ENCODE results near the gene BNIP3. TPM values are rescaled to one million over a fixed set of nuclear protein-coding genes. Genes with fewer than 3 reads are reported as not detected.

BNIP3 gene
- total and polyA plus RNA-seq, 4 experiments from 2014 or later, result 29.8 to 37.0 (median 32.7) TPM

DNA sequence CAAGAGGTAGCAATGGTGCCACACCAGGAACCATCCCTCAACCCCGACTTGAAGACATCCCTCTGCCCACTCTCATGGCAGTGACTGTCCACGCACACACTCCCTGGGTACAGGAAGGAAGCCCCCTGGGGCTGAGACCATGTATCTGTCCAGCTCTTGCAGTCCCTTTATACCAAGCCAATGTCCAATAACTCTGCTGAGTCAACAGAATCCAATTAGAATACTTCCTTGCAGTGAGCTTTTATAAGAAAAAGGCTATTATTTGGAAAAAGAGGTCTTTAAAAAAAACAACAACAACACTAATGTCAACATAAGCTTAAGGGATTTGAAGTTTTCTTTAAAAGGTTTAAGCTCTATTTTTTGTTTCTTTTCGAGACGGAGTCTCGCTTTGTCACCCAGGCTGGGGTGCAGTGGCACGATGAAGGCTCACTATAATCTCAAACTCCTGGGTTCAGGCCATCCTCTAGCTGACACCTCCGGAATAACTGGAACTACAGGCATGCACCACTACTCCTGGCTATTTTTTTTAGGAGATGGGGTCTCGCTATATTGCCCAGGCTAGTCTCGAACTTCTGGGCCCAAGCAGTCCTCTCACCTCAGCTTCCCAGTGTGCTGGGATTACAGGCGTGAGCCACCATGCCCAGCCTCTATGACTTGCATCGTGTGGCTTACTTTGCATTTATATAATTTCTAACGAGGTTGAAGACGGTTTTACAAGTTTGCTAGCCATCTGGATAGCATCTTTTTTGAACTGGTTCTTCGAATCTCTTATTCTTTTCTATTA lies 7.5 kb downstream of the BNIP3 start:
- Mint-ChIP-seq H3K27ac (peak overlapping the region; percentile 80 to 95 (median 89)), H3K9me3 (no peaks in the 10 kb centered on the region), H3K36me3 (peaks cover 23 to 27% of the 10 kb centered on the region in 2 donors), H3K27me3 (no peaks in the 10 kb centered on the region), H3K4me1 (peaks cover 57 to 89% (median 72%) of the 10 kb centered on the region in 4 donors), H3K4me3 (peak overlapping the region in 7 of 8 donors; percentile 13 to 93 (median 85))
- CTCF ChIA-PET (ENCODE audit: partially characterized antibody), result interaction anchor here (1.0 to 2.0 kb wide), 4 partner anchors 49 to 88 kb away, joined by 3 to 10 read pairs (median 4); partner anchors contain the start of gene PPP2R2D
- Histone ChIP-seq H3K36me3 (ENCODE audit: insufficient read depth, low read length) (peaks cover 4% of the 10 kb centered on the region), H3K9me3 (ENCODE audit: control insufficient read depth in 1 of 2, low read length in 2 of 2) (no peaks in the 10 kb centered on the region), H3K27ac (ENCODE audit: low read depth, low read length) (peak overlapping the region; percentile 49), H3K4me1 (ENCODE audit: insufficient read depth, low read length) (peaks cover 63% of the 10 kb centered on the region), H3K4me3 (ENCODE audit: low read length in 2 of 2) (no peak overlapping the region), H3K27me3 (ENCODE audit: insufficient read depth, low read length) (no peaks in the 10 kb centered on the region)
- no peak for DNase-seq
- POLR2A ChIA-PET (ENCODE audit: partially characterized antibody), result interaction anchor here (0.6 to 2.5 kb wide), 4 partner anchors 8 to 1399 kb away, joined by 3 to 21 read pairs (median 4); partner anchors contain the start of genes BNIP3 and PPP2R2D
- intact Hi-C loops (cut with micrococcal nuclease), result no loop called here

DNA sequence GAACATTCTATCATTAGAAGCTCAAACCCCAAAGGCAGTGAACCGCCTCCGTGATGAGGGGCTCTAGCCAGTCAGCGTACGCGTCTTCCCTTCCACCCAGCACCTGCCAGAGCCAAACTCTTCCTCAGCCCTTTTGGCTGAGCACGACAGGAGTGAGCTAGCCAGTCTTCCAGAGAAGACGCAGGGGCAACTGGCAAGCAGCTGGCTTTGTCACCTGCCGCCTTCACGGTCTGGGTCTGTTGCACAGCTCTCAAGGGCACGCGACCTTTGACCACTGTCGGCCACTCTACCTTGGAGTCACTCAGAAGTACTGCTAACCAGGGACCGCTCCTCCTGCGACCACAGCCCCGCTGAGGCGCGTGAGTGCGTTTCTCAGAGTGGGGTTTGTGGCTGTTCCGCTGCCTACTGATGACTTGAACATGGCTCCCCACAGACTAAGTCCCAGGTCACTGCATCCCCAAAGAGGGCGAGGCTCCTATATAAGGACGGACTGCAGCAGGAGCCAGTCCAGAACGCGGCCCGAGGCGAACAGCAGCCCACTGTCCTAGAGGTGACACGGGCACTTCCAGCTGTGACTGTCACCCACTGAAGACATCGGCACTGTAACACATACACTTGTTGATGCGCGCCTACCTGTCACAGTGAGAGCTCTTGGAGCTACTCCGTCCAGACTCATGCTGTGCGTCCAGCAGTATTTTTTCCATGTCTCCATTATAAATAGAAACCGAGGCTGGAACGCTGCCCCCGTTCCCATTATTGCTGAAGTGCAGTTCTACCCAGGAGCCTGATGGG lies 8.4 kb downstream of the BNIP3 start:
- peak overlapping the region; percentile 49 for H3K27ac ChIP-seq (ENCODE audit: low read depth, low read length)
- H3K36me3 Mint-ChIP-seq, result peaks cover 30 to 34% of the 10 kb centered on the region in 2 donors
- H3K4me1 ChIP-seq (ENCODE audit: insufficient read depth, low read length), result peaks cover 62% of the 10 kb centered on the region
- H3K4me3 ChIP-seq (ENCODE audit: low read length in 2 of 2), result peak overlapping the region; percentile 14 to 56
- no peaks in the 10 kb centered on the region for H3K27me3 Mint-ChIP-seq
- intact Hi-C loops (cut with micrococcal nuclease), result loop anchor here (2.0 kb wide), 1 partner anchor 73 kb away; the partner anchor contains the start of gene PPP2R2D
- H3K27me3 ChIP-seq (ENCODE audit: insufficient read depth, low read length), result no peaks in the 10 kb centered on the region
- no peaks in the 10 kb centered on the region for H3K9me3 ChIP-seq (ENCODE audit: control insufficient read depth in 1 of 2, low read length in 2 of 2)
- H3K9me3 Mint-ChIP-seq, result no peaks in the 10 kb centered on the region
- H3K27ac Mint-ChIP-seq, result peak overlapping the region; percentile 80 to 95 (median 89)
- H3K4me1 Mint-ChIP-seq, result peaks cover 51 to 80% (median 66%) of the 10 kb centered on the region in 4 donors
- no peak for DNase-seq
- ChIA-PET CTCF (ENCODE audit: partially characterized antibody) (interaction anchor here (1.8 to 2.2 kb wide), 3 partner anchors 8 to 88 kb away, joined by 8 to 10 read pairs (median 9); partner anchors contain the start of gene BNIP3), POLR2A (ENCODE audit: partially characterized antibody) (interaction anchor here (0.8 to 2.5 kb wide), 10 partner anchors 9 to 77 kb away, joined by 3 to 21 read pairs (median 4); partner anchors contain the start of genes BNIP3 and PPP2R2D)
- peak overlapping the region; percentile 77 to 93 (median 86) for H3K4me3 Mint-ChIP-seq
- peaks cover 4% of the 10 kb centered on the region for H3K36me3 ChIP-seq (ENCODE audit: insufficient read depth, low read length)

DNA sequence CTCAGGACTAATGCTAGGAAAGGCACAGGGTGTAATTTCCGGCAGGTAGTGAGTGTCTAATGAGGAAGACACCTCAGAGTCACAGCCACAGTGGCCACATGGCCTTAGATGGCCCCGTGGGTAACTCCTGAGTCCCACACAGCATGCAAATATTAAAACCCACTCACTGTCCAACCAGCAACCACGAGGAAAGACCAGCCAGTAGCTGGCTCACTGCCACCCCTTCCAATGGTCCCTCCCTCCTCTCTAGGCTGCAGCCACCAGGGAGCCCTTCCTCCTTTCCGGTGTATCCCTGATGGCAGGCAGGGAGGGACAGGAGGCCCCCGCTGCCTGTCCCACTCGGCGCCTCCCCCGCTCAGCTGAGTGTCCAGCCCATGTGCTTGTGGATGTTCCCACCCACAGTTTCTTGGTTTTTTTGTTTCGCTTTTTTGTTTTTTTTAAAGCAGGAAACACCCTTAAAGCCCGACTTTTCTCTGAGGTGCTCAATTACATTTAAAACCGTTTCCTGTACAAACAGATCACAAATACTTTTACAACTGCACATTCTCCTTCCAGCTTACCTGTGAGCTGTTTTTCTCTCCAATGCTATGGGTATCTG lies 9.2 kb downstream of the BNIP3 start:
- ChIA-PET CTCF (ENCODE audit: partially characterized antibody) (interaction anchor here (1.8 to 2.2 kb wide), 3 partner anchors 9 to 87 kb away, joined by 8 to 10 read pairs (median 9); partner anchors contain the start of gene BNIP3), POLR2A (ENCODE audit: partially characterized antibody) (interaction anchor here (0.6 to 2.5 kb wide), 11 partner anchors 9 to 1475 kb away, joined by 3 to 21 read pairs (median 4); partner anchors contain the start of genes BNIP3 and PPP2R2D)
- peaks cover 57% of the 10 kb centered on the region for H3K4me1 ChIP-seq (ENCODE audit: insufficient read depth, low read length)
- peak overlapping the region; percentile 14 to 56 for H3K4me3 ChIP-seq (ENCODE audit: low read length in 2 of 2)
- Mint-ChIP-seq H3K4me3 (peak overlapping the region; percentile 77 to 93 (median 86)), H3K27me3 (no peaks in the 10 kb centered on the region), H3K9me3 (no peaks in the 10 kb centered on the region), H3K27ac (peak overlapping the region; percentile 80 to 95 (median 89)), H3K36me3 (peaks cover 27 to 33% of the 10 kb centered on the region in 2 donors), H3K4me1 (peaks cover 45 to 74% (median 60%) of the 10 kb centered on the region in 4 donors)
- peak overlapping the region; percentile 49 for H3K27ac ChIP-seq (ENCODE audit: low read depth, low read length)
- H3K27me3 ChIP-seq (ENCODE audit: insufficient read depth, low read length), result no peaks in the 10 kb centered on the region
- H3K9me3 ChIP-seq (ENCODE audit: control insufficient read depth in 1 of 2, low read length in 2 of 2), result no peaks in the 10 kb centered on the region
- peak; percentile 58 to 65 (median 63) for DNase-seq
- peaks cover 4% of the 10 kb centered on the region for H3K36me3 ChIP-seq (ENCODE audit: insufficient read depth, low read length)
- intact Hi-C loops (cut with micrococcal nuclease), result loop anchor here (1.0 to 2.0 kb wide), 2 partner anchors 10 to 72 kb away; partner anchors contain the start of gene PPP2R2D

DNA sequence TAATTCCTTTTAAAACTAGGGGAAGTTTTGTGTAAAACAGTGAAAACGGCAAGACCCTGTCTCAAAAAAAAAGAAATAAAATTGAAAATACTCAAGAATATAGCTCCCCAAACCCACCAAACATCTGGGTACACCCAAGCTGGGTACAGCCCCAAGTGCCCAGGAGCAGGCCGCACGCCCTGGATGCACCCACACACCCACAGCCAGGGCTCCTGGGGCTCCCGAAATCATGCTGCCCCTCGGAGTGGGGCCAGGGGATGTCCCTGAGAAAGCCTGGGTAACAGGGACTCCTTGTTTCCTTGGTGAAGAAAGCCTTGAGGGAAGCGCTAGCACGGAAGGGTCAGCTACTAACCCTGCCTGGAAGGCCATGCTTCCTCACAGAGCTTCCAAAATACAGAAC lies 10.1 kb downstream of the BNIP3 start:
- H3K4me3 Mint-ChIP-seq, result peak overlapping the region in 6 of 8 donors; percentile 59 to 93 (median 84)
- peak overlapping the region; percentile 49 for H3K27ac ChIP-seq (ENCODE audit: low read depth, low read length)
- no peaks in the 10 kb centered on the region for H3K27me3 Mint-ChIP-seq
- H3K36me3 ChIP-seq (ENCODE audit: insufficient read depth, low read length), result peaks cover 4% of the 10 kb centered on the region
- no peaks in the 10 kb centered on the region for H3K9me3 ChIP-seq (ENCODE audit: control insufficient read depth in 1 of 2, low read length in 2 of 2)
- H3K27me3 ChIP-seq (ENCODE audit: insufficient read depth, low read length), result no peaks in the 10 kb centered on the region
- peaks cover 25 to 38% of the 10 kb centered on the region in 2 donors for H3K36me3 Mint-ChIP-seq
- ChIA-PET POLR2A (ENCODE audit: partially characterized antibody) (interaction anchor here (1.0 to 2.5 kb wide), 6 partner anchors 10 to 75 kb away, joined by 3 to 21 read pairs (median 6); partner anchors contain the start of genes BNIP3 and PPP2R2D), CTCF (ENCODE audit: partially characterized antibody) (interaction anchor here (1.8 to 2.2 kb wide), 2 partner anchors 10 to 51 kb away, joined by 8 to 9 read pairs; partner anchors contain the start of gene BNIP3)
- peaks cover 53% of the 10 kb centered on the region for H3K4me1 ChIP-seq (ENCODE audit: insufficient read depth, low read length)
- no peak overlapping the region for H3K4me3 ChIP-seq (ENCODE audit: low read length in 2 of 2)
- no peak for DNase-seq
- H3K27ac Mint-ChIP-seq, result peak overlapping the region in 5 of 7 donors; percentile 80 to 95 (median 88)
- H3K4me1 Mint-ChIP-seq, result peaks cover 40 to 67% (median 51%) of the 10 kb centered on the region in 4 donors
- no peaks in the 10 kb centered on the region for H3K9me3 Mint-ChIP-seq
- intact Hi-C loops (cut with micrococcal nuclease), result no loop called here

DNA sequence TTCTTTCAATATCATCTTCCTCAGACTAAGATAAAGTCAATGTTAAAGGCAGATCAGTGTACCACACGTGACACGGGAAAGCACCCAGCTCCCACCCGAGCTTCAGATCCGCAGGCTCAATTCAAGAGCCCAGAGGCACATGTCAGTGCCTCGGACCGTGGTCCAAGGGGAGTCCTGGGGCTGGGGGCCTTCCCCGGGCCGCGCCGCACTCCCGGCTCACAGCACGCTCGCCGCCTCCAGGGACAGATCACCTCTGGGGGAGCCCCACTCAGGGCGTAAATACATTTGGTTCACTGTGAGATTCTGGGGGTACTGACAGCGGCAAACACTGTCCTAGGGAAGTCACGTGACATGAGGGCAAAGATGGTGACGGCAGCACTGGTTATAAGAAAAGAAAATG lies 10.8 kb downstream of the BNIP3 start:
- H3K36me3 ChIP-seq (ENCODE audit: insufficient read depth, low read length), result peaks cover 4% of the 10 kb centered on the region
- no peak overlapping the region for H3K27ac ChIP-seq (ENCODE audit: low read depth, low read length)
- Mint-ChIP-seq H3K4me1 (peaks cover 35 to 61% (median 45%) of the 10 kb centered on the region in 4 donors), H3K9me3 (no peaks in the 10 kb centered on the region), H3K27me3 (no peaks in the 10 kb centered on the region), H3K27ac (peak overlapping the region in 6 of 7 donors; percentile 19 to 81 (median 58)), H3K4me3 (peak overlapping the region in 3 of 8 donors; percentile 33 to 64 (median 43)), H3K36me3 (peaks cover 25 to 42% of the 10 kb centered on the region in 2 donors)
- H3K4me1 ChIP-seq (ENCODE audit: insufficient read depth, low read length), result peaks cover 46% of the 10 kb centered on the region
- H3K4me3 ChIP-seq (ENCODE audit: low read length in 2 of 2), result no peak overlapping the region
- intact Hi-C loops (cut with micrococcal nuclease), result no loop called here
- DNase-seq, result no peak
- POLR2A ChIA-PET (ENCODE audit: partially characterized antibody), result no interaction called here
- CTCF ChIA-PET (ENCODE audit: partially characterized antibody), result no interaction called here
- no peaks in the 10 kb centered on the region for H3K9me3 ChIP-seq (ENCODE audit: control insufficient read depth in 1 of 2, low read length in 2 of 2)
- H3K27me3 ChIP-seq (ENCODE audit: insufficient read depth, low read length), result no peaks in the 10 kb centered on the region

DNA sequence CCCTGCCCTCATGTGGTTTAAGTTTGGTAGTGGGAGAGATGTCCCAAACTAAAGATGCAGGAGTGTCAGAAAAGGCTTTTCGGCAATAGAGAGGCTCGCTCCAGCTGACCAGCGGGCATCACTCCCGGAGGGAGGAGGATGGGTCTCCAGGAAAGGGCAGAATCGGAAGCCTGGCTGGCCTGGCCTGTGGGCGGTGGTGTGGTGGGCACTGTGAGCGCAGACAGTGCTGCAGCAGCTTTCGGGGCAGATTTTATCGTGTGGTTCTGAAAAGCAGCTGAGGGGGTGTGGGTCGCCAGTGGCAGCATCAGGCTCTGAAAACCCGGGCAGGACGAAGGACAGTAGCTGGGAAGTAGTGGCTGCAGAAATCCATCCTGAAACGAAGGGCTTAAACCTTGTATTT lies 12.8 kb downstream of the BNIP3 start:
- H3K36me3 ChIP-seq (ENCODE audit: insufficient read depth, low read length), result peaks cover 4% of the 10 kb centered on the region
- no peaks in the 10 kb centered on the region for H3K27me3 ChIP-seq (ENCODE audit: insufficient read depth, low read length)
- no peak for DNase-seq
- Mint-ChIP-seq H3K36me3 (peaks cover 25 to 39% of the 10 kb centered on the region in 2 donors), H3K27ac (peak overlapping the region in 1 of 7 donors; percentile 36), H3K4me1 (peaks cover 30 to 61% (median 41%) of the 10 kb centered on the region in 4 donors), H3K9me3 (no peaks in the 10 kb centered on the region), H3K27me3 (no peaks in the 10 kb centered on the region), H3K4me3 (no peak overlapping the region)
- POLR2A ChIA-PET (ENCODE audit: partially characterized antibody), result no interaction called here
- CTCF ChIA-PET (ENCODE audit: partially characterized antibody), result interaction anchor here (1.5 kb wide), 1 partner anchor 10 kb away, joined by 3 read pairs; no protein-coding TSS in a partner anchor
- H3K27ac ChIP-seq (ENCODE audit: low read depth, low read length), result no peak overlapping the region
- H3K9me3 ChIP-seq (ENCODE audit: control insufficient read depth in 1 of 2, low read length in 2 of 2), result no peaks in the 10 kb centered on the region
- no peak overlapping the region for H3K4me3 ChIP-seq (ENCODE audit: low read length in 2 of 2)
- peaks cover 39% of the 10 kb centered on the region for H3K4me1 ChIP-seq (ENCODE audit: insufficient read depth, low read length)
- intact Hi-C loops (cut with micrococcal nuclease), result no loop called here

All from CD4-positive, alpha-beta memory T cell (primary cell).